DMS 273 treated with DMSO at 0.1 percent for 48 hours (cell line): Measurements from ENCODE around the gene TTC17.
"Not testable (repeated sequence)": the region's sequence is repeated elsewhere in the genome, so short reads cannot be mapped to it uniquely, and the experiment has no call there.

ENCODE experiments used
- DNase-seq: peaks from one replicate; lab custom pipeline; 2025; lab: John Stamatoyannopoulos, UW

Gene TTC17

DNA sequence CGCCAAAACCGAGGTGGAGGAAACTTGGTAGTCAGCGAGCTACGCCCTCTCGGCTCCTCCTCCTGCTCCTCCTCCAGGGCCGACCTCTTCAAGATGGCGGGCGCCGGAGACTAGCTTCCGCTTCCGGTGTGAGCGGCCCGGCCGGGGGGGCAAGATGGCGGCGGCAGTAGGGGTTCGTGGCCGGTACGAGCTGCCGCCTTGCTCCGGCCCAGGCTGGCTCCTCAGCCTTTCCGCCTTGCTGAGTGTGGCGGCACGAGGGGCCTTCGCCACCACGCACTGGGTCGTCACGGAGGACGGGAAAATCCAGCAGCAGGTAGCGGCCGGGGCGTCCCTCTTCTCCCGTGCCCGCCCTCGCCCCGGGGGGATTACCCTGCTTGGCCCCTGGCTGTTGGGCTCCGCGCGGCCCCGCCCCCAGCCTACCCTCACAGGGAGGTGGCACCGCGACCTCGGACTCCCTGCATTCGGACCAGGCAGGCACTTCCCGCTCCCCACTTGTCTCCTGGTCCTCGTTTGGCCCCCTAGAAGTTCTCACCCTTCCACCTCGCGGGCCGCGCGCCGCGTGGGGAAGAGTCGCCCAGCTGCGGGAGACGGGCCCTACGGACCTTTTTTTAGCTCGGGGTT, at the start of gene TTC17:
Gene TTC17 (plus strand): TSS at position 120 of the 621 bp plus-strand sequence. CDS start 35 bp downstream, at position 155.
- peak; percentile 65 for DNase-seq

DNA sequence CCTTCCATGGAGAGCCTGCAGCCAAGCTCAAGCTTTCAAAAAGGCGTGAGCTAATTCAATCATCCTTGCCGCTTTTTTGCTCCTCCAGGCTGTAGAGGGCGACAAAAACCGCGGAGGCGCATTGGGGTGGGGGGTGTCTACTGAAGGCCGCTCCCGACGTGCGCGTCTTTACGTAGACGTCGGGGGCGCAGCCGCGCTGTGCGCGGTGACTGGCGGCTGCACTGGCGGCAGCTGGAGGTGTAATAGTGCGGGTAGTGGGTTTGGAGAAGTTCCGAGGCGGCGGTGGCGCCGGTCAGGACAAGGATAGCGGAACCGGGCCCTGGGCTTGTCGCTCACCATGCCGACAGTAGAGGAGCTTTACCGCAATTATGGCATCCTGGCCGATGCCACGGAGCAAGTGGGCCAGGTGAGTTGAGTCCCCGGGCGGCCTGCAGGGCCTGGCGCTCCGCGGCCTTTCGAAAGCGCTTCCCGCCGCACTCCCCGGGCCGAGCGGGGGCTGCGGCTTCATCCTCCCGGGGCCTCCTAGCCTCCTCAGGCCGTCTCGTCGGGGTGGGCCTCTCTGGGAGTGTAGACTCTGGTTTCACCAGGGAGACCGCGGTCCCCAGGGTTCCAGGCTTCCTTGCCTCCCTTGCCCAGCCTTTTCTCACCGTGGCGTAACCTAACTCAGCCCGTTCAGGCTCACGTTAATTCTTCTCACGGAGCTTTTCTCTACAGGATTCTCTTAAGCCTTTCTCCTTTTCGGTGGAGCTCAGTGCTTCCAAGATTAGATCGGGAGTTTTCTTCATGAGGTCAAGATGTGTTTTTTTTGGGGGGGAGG, 46.7 kb upstream of the TTC17 start, which contains the start of gene API5:
Gene API5 (plus strand): TSS at position 206 of the 817 bp plus-strand sequence. CDS start 132 bp downstream, at position 338.
- peak; percentile 77 for DNase-seq

- no peak for DNase-seq
These were observed 42.8 kb upstream of the TTC17 start for GRCh38 chr11:43315966-43316365.

DNA sequence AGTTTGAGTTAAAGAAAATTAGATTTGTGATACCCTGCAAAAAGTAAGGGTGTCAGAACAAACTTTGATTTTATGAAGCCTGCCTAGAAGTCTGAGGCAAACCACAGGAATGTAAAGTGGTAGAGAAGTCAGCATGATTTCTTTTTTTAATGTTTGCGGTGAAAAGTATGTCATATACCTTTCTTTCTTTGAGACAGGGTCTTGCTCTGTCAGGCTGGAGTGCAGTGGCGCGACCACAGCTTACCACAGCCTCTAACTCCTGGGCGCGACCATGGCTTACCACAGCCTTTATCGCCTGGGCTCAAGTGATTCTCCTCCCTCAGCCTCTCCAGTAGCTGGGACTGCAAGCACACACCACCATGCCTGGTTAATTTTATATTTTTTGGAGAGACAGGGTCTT, 42.3 kb upstream of the TTC17 start:
- DNase-seq = no peak

DNA sequence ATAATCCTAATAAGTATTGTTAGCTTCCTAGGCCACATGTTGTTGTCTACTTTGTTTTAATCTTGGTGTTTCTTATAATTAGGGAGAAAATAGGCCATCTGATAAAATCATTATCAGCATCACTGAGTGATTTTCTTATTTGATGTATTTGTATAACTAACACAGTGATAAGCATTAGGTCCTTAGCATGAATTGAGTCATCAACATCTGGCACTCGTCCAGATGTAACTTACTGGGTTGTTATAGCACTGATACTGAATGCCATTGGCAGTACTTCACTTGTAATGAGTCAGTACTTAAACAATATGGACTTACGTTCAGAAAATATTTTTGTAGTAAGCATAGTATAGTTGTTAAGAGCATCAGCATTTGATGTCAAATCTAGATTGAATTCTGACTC, 30.7 kb upstream of the TTC17 start:
- no peak for DNase-seq

- DNase-seq = no peak
These were observed 30.2 kb upstream of the TTC17 start for GRCh38 chr11:43328482-43328881.

- no peak for DNase-seq
These were observed 17.6 kb upstream of the TTC17 start for GRCh38 chr11:43341159-43341558.

DNA sequence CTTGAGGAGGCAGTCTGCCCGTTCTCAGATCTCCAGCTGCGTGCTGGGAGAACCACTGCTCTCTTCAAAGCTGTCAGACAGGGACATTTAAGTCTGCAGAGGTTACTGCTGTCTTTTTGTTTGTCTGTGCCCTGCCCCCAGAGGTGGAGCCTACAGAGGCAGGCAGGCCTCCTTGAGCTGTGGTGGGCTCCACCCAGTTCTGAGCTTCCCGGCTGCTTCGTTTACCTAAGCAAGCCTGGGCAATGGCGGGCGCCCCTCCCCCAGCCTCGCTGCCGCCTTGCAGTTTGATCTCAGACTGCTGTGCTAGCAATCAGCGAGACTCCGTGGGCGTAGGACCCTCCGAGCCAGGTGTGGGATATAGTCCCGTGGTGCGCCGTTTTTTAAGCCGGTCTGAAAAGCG, 7.3 kb upstream of the TTC17 start:
- DNase-seq = not testable (repeated sequence)

DNA sequence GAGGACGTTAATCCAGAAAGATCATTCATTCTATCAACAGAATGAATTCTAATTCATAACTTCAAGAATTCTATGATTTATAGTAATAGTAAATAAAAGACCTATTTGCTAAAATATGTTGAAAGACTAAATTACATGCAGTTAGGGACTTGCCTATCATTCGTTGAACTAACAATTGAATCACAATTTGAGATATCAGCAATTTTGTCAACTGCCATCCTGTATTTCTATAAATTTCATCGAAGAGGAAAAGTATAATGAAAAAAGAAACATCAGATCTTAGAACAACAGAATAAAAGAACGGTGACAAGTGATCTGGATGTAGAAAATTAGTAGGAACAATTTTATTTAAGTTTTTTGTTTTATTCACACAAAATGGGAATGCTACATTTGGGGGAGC, 4.4 kb upstream of the TTC17 start:
- DNase-seq = no peak

GRCh38 chr11:43356336-43356735, 2.4 kb upstream of the TTC17 start:
- no peak for DNase-seq

- no peak for DNase-seq
These were observed 380 bp upstream of the TTC17 start for GRCh38 chr11:43358279-43358800.

GRCh38 chr11:43359422-43359818, 700 bp downstream of the TTC17 start:
- DNase-seq = peak; percentile 4

DNA sequence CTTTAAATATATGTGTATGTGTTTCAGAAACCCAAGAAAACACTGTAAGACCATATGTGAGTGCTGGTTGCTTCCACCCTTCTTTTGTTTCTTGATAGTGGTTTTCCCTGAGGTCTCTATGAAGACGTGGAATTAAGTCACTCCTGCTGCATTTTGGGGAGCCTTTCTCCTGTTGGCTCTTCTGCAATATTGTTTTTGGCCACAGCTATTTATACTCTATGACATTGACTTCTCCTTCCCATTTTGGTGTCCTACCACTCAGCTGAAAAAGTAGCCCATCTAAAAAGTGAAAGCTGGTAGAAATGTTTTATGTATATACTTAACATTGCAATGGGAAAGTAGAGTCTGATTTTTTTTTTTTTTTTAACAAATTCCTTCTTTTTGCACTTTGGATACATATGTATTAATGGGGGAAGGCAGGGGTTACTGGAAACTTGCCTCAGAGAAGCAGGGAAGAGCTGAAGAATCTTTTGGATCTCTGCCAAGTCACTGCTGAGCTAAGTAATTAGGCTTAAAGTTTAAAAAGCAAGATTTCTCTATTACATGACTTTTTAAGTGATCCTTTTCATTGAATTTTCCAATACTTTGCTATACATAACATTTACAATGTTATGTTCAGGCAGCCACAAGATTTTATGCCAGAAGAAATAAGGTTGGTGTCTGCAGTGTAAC, 1.8 kb downstream of the TTC17 start:
- DNase-seq = no peak

GRCh38 chr11:43366677-43367076, 8.0 kb downstream of the TTC17 start:
- DNase-seq = no peak

GRCh38 chr11:43367382-43368178, 8.9 kb downstream of the TTC17 start:
- DNase-seq = no peak

DNA sequence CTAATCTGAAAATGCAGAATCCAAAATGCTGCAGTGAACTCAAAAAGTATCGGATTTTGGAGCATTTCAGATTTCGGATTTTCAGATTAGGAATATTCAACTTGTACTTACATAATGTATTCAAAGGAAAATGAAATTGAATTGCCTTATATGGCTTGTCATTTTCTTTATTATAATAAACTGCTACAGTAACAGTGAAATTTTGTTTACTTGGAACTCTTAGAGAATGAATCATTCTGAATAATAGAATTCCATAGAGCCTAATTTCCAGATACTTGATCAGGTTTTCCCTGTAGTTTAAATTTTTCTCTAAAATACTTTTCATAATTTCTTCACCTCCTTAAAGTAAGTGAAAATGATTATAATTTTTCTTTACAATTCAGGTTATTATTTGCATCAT, 17.3 kb downstream of the TTC17 start:
- DNase-seq = no peak

DNA sequence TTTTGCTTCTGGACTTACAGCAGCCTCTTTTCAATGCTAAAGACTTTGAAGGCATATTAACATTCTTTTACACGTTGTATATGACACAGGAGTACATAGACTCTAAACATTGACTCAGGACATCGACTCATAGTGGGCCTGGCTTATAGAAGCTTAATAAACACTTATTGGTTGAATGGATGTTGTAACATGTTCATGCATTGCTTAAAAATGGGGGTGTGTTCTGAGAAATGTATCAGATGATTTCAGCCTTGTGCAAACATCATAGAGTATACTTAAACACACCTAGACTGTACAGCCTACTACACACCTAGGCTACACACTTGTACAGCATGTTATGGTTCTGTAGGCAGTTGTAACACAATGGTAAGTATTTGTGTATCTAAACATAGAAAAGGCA, 17.9 kb downstream of the TTC17 start:
- no peak for DNase-seq

- DNase-seq = no peak
These were observed 18.7 kb downstream of the TTC17 start for GRCh38 chr11:43377389-43377788.

DNA sequence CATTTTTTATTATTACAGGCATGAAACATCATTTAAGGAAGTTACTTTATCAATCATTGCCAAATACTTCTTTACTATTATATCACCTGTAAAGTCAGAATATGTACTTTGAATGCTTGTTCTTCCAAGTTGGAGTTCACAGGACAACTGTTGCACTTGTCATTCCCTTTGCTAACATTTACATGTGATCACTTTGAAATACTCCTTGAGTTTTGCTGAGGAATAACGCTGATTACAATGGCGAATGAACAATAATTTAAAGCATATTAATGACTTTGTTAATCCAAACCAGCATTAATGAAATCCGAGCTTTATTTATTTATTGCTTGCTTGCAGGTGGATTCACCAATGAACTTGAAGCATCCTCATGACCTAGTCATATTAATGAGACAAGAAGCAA, 20.2 kb downstream of the TTC17 start:
- DNase-seq = no peak

DNA sequence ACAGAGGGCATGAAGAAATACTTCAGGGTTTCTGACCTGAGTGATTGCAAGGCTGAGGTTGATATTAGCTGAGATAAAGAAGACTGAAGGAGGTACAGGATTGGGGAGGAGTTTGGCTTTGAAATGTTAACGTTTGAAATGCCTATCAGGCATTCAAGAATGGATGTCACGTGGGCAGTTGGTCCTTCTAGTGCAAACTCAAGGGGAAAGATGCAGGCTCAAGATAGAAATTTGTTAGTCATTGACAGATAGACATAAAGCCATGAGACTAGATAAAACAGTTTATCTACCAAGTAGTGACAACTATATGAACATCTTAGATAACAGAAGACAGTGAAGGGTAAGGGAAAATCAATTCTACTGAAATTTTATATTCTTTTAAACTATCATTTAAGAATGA, 23.1 kb downstream of the TTC17 start:
- DNase-seq = no peak

DNA sequence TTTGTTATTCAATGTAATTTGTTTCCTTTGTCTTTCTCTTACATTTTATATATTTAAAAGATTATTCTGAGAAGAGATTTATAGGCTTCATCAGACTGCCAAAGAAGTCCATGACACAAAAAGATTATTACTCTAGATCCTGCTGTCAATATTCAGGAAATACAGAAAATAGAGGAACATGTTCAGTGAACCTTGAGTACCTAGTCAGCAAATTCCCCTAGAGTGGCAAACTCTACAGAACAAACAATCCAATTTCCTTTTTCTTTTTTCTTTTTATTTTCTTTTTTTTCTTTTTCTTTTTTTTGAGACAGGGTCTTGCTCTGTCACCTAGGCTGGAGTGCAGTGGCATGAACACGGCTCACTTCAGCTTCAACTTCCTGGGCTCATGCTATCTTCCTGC, 23.9 kb downstream of the TTC17 start:
- DNase-seq = no peak

GRCh38 chr11:43384393-43384792, 25.7 kb downstream of the TTC17 start:
- DNase-seq = no peak
